ENCODE results near the gene C2CD2L.
"Not testable (repeated sequence)": the region's sequence is repeated elsewhere in the genome, so short reads cannot be mapped to it uniquely, and the experiment has no call there.

The C2CD2L gene

DNA sequence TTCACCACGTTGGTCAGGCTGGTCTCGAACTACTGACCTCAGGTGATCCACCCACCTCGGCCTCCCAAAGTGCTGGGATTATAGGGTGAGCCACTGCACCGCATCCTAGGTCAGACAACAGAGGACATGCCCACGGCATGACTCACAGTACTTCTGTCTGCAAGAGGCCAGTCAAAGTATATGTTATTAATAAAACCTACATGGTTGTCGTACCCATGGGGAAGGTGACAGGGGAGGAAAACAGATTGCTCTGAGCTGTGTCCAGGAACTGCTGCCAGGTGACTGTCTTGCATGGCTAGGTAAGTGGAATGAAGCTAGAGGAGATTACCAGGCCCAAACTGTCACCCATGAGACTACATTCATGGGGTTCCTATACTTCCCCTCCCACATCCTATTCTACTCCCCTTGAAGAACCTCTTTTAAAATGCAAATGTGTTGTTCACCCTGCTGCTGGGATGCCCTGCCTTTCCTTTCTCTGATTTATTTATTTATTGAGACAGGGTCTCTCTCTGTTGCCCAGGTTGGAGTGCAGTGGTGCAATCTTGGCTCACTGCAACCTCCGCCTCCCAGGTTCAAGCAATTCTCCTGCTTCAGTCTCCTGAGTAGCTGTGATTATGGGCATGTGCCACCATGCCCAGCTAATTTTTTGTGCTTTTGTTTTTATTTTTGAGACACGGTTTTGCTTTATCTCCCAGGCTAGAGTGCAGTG, 59.4 kb downstream of the C2CD2L start:
- DNase-seq (ENCODE audit: low read depth), result no peak
- TF ChIP-seq CTCF (IDR thresholded peaks at IDR 0.05; ENCODE audit: low read depth, low read length, missing control alignments), result no peak
- in situ Hi-C loops (cut with HindIII; ENCODE audit: low sequenced_read_pairs), result no loop called here
- no peak overlapping the region for H3K4me3 ChIP-seq (ENCODE audit: low read depth, low read length)

GRCh38 chr11:119167077-119167458, 59.9 kb downstream of the C2CD2L start:
- DNase-seq (ENCODE audit: low read depth); H3K4me3 ChIP-seq (ENCODE audit: low read depth, low read length); in situ Hi-C loops (cut with HindIII; ENCODE audit: low sequenced_read_pairs): not testable (repeated sequence)

- no peak for DNase-seq (ENCODE audit: low read depth)
- H3K4me3 ChIP-seq (ENCODE audit: low read depth, low read length), result no peak overlapping the region
- in situ Hi-C loops (cut with HindIII; ENCODE audit: low sequenced_read_pairs), result no loop called here
- TF ChIP-seq CTCF (IDR thresholded peaks at IDR 0.05; ENCODE audit: low read depth, low read length, missing control alignments), result no peak
These were observed 60.8 kb downstream of the C2CD2L start for GRCh38 chr11:119167933-119168332.
